B cell (primary cell): ENCODE data around the gene CHD2. TPM values are rescaled to one million over a fixed set of nuclear protein-coding genes. Genes with fewer than 3 reads are reported as not detected.

Experiments
- ATAC-seq: fragments of 200-7000 bp; cut with Tn5 transposase; one replicate; pipeline ENCODE4 v1.10.0; 2021; ENCODE audit warnings: low read depth, mild to moderate bottlenecking, moderate number of reproducible peaks, moderate library complexity
- CTCF ChIA-PET: fragments of 350-600 bp; sonication (Branson Sonifier 250); formaldehyde crosslinking; loops from one replicate; lab custom pipeline; 2021; ENCODE audit warnings: antibody characterized with exemption, inconsistent platforms; lab: Charles Lee
- POLR2A ChIA-PET: fragments of 350-600 bp; sonication (Branson Sonifier 250); formaldehyde crosslinking; loops from one replicate; lab custom pipeline; 2021; ENCODE audit warnings: antibody characterized with exemption; lab: Charles Lee
- DNase-seq: peaks from one replicate; pipeline ENCODE4 v3.0.0; 2013
- H2AFZ ChIP-seq: 2 replicates; pipeline ENCODE4 v1.6.1; 2012; ENCODE audit warnings: mild to moderate bottlenecking, low read depth, low read length; ENCODE audit not compliant: insufficient read depth, poor library complexity, severe bottlenecking
- H3K27ac ChIP-seq, 2 donors: 1 replicate in 1 of 2; 2 replicates in 1 of 2; pipeline ENCODE4 v1.5.1; 2012 to 2013; ENCODE audit warnings: low read length in 2 of 2, mild to moderate bottlenecking in 2 of 2, moderate library complexity in 1 of 2
- H3K27me3 ChIP-seq, 4 experiments: fragments of 200-600 bp in 1 of 4; sonication (generic) in 1 of 4; replicated peaks in 1 of 4; 1 replicate in 2 of 4; 2 replicates in 2 of 4; pipeline versions ENCODE4 v1.6.1 to v1.7.0; 2013 to 2016; ENCODE audit warnings: low read length in 3 of 4, mild to moderate bottlenecking in 2 of 4, mixed read lengths in 1 of 4, moderate library complexity in 1 of 4; ENCODE audit not compliant: insufficient read depth in 4 of 4, control insufficient read depth in 3 of 4; ENCODE audit errors: control extremely low read depth in 1 of 4
- H3K36me3 ChIP-seq, 2 experiments: replicated peaks in 1 of 2; 1 replicate in 1 of 2; 2 replicates in 1 of 2; pipeline versions ENCODE4 v1.6.1 to v1.7.1; 2013; ENCODE audit warnings: low read length in 1 of 2; ENCODE audit not compliant: insufficient read depth in 2 of 2, control insufficient read depth in 1 of 2; ENCODE audit errors: control extremely low read depth in 1 of 2, extremely low read depth in 1 of 2
- H3K4me1 ChIP-seq, 2 donors: fragments of 200-600 bp in 1 of 2; sonication (generic) in 1 of 2; 1 replicate in 1 of 2; 2 replicates in 1 of 2; pipeline versions ENCODE4 v1.5.1 to v1.6.1; 2013 to 2017; ENCODE audit warnings: low read length in 2 of 2; ENCODE audit not compliant: control insufficient read depth in 2 of 2, insufficient read depth in 2 of 2
- H3K4me2 ChIP-seq: replicated peaks from 2 replicates; pipeline ENCODE3; 2012; ENCODE audit warnings: mild to moderate bottlenecking, low read depth, low read length; ENCODE audit not compliant: poor library complexity, severe bottlenecking
- H3K4me3 ChIP-seq, 5 experiments: fragments of 200-600 bp in 1 of 5; sonication (generic) in 1 of 5; 1 replicate in 3 of 5; 2 replicates in 2 of 5; pipeline versions ENCODE4 v1.5.1 to v1.7.0; 2011 to 2016; ENCODE audit warnings: low read length in 4 of 5, mild to moderate bottlenecking in 4 of 5, low read depth in 2 of 5, control low read depth in 1 of 5, moderate library complexity in 1 of 5; ENCODE audit not compliant: insufficient read depth in 1 of 5; ENCODE audit errors: control extremely low read depth in 1 of 5, extremely low read depth in 1 of 5
- H3K79me2 ChIP-seq: fragments of 200-600 bp; sonication (generic); one replicate; pipeline ENCODE4 v1.6.0; 2016; ENCODE audit warnings: low read length; ENCODE audit not compliant: control insufficient read depth, insufficient read depth
- H3K9ac ChIP-seq: fragments of 200-600 bp; sonication (generic); 2 replicates; pipeline ENCODE4 v1.6.1; 2017; ENCODE audit warnings: mild to moderate bottlenecking, low read length, moderate library complexity
- H3K9me3 ChIP-seq, 3 donors: one replicate each; pipeline versions ENCODE4 v1.6.1 to v1.7.1; 2013; ENCODE audit warnings: low read length in 2 of 3; ENCODE audit not compliant: control insufficient read depth in 2 of 3, insufficient read depth in 1 of 3; ENCODE audit errors: control extremely low read depth in 1 of 3
- H4K20me1 ChIP-seq: 2 replicates; pipeline ENCODE4 v1.6.0; 2012; ENCODE audit warnings: mild to moderate bottlenecking, low read length; ENCODE audit not compliant: insufficient read depth, control insufficient read depth, poor library complexity, severe bottlenecking
- H3K27ac Mint-ChIP-seq: one replicate; pipeline ENCODE4 v1.8.0; 2021; ENCODE audit warnings: mixed read lengths
- H3K27me3 Mint-ChIP-seq: one replicate; pipeline ENCODE4 v1.8.0; 2021; ENCODE audit warnings: mixed read lengths
- H3K4me1 Mint-ChIP-seq: one replicate; pipeline ENCODE4 v1.8.0; 2021; ENCODE audit warnings: mixed read lengths
- H3K4me3 Mint-ChIP-seq: one replicate; pipeline ENCODE4 v1.8.0; 2021; ENCODE audit warnings: mixed read lengths
- H3K9me3 Mint-ChIP-seq: one replicate; pipeline ENCODE4 v1.8.0; 2022; ENCODE audit warnings: mixed read lengths; ENCODE audit not compliant: insufficient read depth
- EZH2 ChIP-seq: IDR thresholded peaks from 2 replicates; pipeline ENCODE4 v1.6.1; 2012; ENCODE audit warnings: borderline replicate concordance, low read depth, mild to moderate bottlenecking, moderate library complexity, low read length; ENCODE audit not compliant: insufficient read depth, poor library complexity, severe bottlenecking
- WGBS: methylation state at CpG from one replicate; pipeline ENCODE4 v1.1.5; 2013; ENCODE audit warnings: missing lambda C conversion rate; ENCODE audit not compliant: insufficient coverage; 5-methylcytosine and 5-hydroxymethylcytosine counted together
- intact Hi-C: fragments of 100-400 bp; cut with micrococcal nuclease; formaldehyde crosslinking; loops from one replicate; pipeline ENCODE4 v1.10.0; 2022
- polyA plus RNA-seq: library from polyadenylated mRNA; depleted of rRNA; stranded (reverse); fragments of >200 nt; gene quantifications from 2 replicates; pipeline ENCODE4 v1.2.3, GENCODE V29; 2012
- total RNA-seq, 2 donors: library from RNA; stranded (reverse); fragments of 120-200 nt in 1 of 2; gene quantifications; 1 replicate in 1 of 2; 2 replicates in 1 of 2; pipeline versions ENCODE4 v1.2.3 to v1.2.4, GENCODE V29; 2013 to 2022
- TF ChIP-seq, protein P1 (sequence below): fragments of 200-600 bp; IDR thresholded peaks from one replicate; pipeline ENCODE4 v1.8.0; 2022; ENCODE audit warnings: antibody characterized with exemption, mild to moderate bottlenecking

The CHD2 gene
- total and polyA plus RNA-seq, 2 donors (not counting 1 experiment from before 2014, with no cell fraction given), result 86.9 to 353 TPM

DNA sequence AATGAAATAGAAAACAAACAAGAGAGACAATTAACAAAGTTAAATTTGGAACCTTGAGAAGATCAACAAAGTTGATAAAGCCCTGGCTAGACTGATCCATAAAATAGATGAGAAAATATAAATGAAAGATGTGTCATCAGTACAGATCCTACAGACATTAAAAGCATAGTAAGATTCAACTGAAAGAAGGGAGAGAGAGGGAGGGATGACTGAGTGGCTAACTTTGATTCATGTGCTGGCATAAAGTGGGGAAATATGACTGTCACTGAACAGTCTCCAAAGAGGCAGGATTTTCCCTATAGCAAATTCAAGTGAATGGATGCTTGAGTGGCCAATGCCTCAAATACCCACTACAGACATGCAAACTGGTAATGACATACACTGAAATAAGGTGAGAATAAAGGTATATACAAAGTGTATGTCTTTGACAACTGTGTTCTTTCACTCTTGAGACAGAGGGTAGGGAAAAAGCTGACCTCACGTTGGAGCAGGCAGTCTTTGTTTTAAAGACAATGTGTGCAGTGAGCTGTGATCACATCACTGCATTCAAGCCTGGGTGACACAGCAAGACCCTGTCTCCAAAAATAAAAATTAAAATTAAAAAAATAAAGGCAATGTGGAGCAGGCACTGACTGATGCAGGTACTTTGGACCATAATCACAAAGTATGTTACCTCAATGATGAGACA lies 35.9 kb upstream of the CHD2 start:
- Histone ChIP-seq H3K36me3 (no peaks in the 10 kb centered on the region), H3K9ac (no peak overlapping the region), H3K4me2 (no peak overlapping the region), H4K20me1 (no peaks in the 10 kb centered on the region), H3K4me3 (no peak overlapping the region), H3K79me2 (no peaks in the 10 kb centered on the region), H3K9me3 (peaks cover 4 to 20% (median 8%) of the 10 kb centered on the region in 3 donors), H3K27me3 (no peaks in the 10 kb centered on the region), H3K4me1 (no peaks in the 10 kb centered on the region), H2AFZ (no peak overlapping the region), H3K27ac (no peak overlapping the region)
- Mint-ChIP-seq H3K27me3 (no peaks in the 10 kb centered on the region), H3K4me1 (no peaks in the 10 kb centered on the region), H3K27ac (no peak overlapping the region), H3K4me3 (no peak overlapping the region), H3K9me3 (peaks cover 5% of the 10 kb centered on the region)
- ChIA-PET CTCF (interaction anchor here (2.3 kb wide), 1 partner anchor 18 kb away, joined by 7 read pairs; no protein-coding TSS in a partner anchor), POLR2A (interaction anchor here (0.7 kb wide), 1 partner anchor 57 kb away, joined by 3 read pairs; no protein-coding TSS in a partner anchor)
- intact Hi-C loops, result no loop called here
- no CpG with 5 or more reads among the region's 1 CpG for WGBS
- DNase-seq (no peak), ATAC-seq (no peak)
- TF ChIP-seq, protein P1, sequence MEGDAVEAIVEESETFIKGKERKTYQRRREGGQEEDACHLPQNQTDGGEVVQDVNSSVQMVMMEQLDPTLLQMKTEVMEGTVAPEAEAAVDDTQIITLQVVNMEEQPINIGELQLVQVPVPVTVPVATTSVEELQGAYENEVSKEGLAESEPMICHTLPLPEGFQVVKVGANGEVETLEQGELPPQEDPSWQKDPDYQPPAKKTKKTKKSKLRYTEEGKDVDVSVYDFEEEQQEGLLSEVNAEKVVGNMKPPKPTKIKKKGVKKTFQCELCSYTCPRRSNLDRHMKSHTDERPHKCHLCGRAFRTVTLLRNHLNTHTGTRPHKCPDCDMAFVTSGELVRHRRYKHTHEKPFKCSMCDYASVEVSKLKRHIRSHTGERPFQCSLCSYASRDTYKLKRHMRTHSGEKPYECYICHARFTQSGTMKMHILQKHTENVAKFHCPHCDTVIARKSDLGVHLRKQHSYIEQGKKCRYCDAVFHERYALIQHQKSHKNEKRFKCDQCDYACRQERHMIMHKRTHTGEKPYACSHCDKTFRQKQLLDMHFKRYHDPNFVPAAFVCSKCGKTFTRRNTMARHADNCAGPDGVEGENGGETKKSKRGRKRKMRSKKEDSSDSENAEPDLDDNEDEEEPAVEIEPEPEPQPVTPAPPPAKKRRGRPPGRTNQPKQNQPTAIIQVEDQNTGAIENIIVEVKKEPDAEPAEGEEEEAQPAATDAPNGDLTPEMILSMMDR, result no peak
- no peak for TF ChIP-seq EZH2

DNA sequence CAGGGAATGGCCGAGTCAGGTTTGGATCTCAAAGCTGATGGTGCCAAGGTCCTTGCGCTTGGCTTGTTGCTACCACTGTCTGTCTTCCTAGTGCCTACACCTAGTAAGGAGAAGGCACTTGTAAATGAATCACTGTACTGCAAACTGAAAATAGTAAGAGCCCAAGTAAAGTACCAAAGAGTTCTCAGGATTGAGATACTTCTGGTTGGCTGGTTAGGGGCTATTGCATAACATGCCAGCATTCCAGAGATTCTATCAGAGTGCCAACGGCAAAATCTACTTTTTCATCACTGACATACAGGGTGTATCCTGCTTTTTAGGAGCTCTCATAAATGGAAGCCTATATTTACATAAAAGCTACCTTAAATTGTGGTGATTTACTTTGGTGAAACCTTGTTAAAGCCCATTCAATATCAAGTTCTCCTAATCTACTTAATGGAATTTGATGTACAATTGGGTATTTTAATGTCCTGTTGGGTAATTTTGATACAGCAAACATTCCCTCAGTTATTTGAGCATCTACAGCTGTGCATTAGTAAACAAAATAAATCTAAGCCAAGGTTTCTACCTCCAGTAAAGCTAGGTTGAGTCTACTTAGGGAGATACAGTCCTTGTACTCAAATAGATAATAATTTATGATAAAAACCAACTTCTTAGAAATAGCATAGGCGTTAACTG lies 30.7 kb upstream of the CHD2 start:
- H3K9ac ChIP-seq, result no peak overlapping the region
- H3K27me3 ChIP-seq, result no peaks in the 10 kb centered on the region
- no peaks in the 10 kb centered on the region for H3K4me1 ChIP-seq
- no peaks in the 10 kb centered on the region for H3K79me2 ChIP-seq
- no peaks in the 10 kb centered on the region for H4K20me1 ChIP-seq
- H2AFZ ChIP-seq, result no peak overlapping the region
- H3K27me3 Mint-ChIP-seq, result no peaks in the 10 kb centered on the region
- ChIA-PET CTCF (interaction anchor here (1.1 to 1.8 kb wide), 3 partner anchors 11 to 45 kb away, joined by 3 to 8 read pairs (median 4); no protein-coding TSS in a partner anchor), POLR2A (interaction anchor here (1.0 to 1.4 kb wide), 3 partner anchors 8 to 61 kb away, joined by 3 to 4 read pairs (median 3); no protein-coding TSS in a partner anchor)
- no peak overlapping the region for H3K4me2 ChIP-seq
- H3K9me3 Mint-ChIP-seq, result no peaks in the 10 kb centered on the region
- WGBS, result 100% methylated on average over 2 of the region's 4 CpGs
- H3K27ac ChIP-seq, result no peak overlapping the region
- no peak for ATAC-seq
- no peaks in the 10 kb centered on the region for H3K36me3 ChIP-seq
- DNase-seq, result no peak
- no peak overlapping the region for H3K27ac Mint-ChIP-seq
- TF ChIP-seq, protein P1, result no peak
- no peak for TF ChIP-seq EZH2
- peaks cover 0 to 11% (median 3%) of the 10 kb centered on the region in 3 donors for H3K9me3 ChIP-seq
- no peak overlapping the region for H3K4me3 Mint-ChIP-seq
- no peak overlapping the region for H3K4me3 ChIP-seq
- no peaks in the 10 kb centered on the region for H3K4me1 Mint-ChIP-seq
- intact Hi-C loops, result no loop called here
